ENCODE results near the gene SCYGR3. TPM values are rescaled to one million over a fixed set of nuclear protein-coding genes. Genes with fewer than 3 reads are reported as not detected.

SCYGR3 gene
- total RNA-seq, 2 experiments from 2014 or later: not detected

GRCh38 chr2:227632827-227633226 lies 18.2 kb upstream of the SCYGR3 start:
- ChIA-PET POLR2A (no interaction called here), CTCF (interaction anchor here (0.9 to 1.4 kb wide), 2 partner anchors 25 to 230 kb away, joined by 3 read pairs; no protein-coding TSS in a partner anchor)
- H3K4me3 Mint-ChIP-seq: no peak overlapping the region
- peaks cover 10% of the 10 kb centered on the region for H3K27me3 Mint-ChIP-seq
- no peak for TF ChIP-seq CTCF (IDR thresholded peaks at IDR 0.05)
- intact Hi-C loops (cut with micrococcal nuclease): no loop called here
- no peak for DNase-seq
- H3K27ac Mint-ChIP-seq: no peak overlapping the region
- H3K36me3 Mint-ChIP-seq (ENCODE audit: low read depth): no peaks in the 10 kb centered on the region
- no peak for ATAC-seq
- no peaks in the 10 kb centered on the region for H3K9me3 Mint-ChIP-seq
- H3K4me1 Mint-ChIP-seq (ENCODE audit: low read depth): no peaks in the 10 kb centered on the region

- Mint-ChIP-seq H3K4me1 (ENCODE audit: low read depth) (no peaks in the 10 kb centered on the region), H3K27ac (no peak overlapping the region), H3K4me3 (no peak overlapping the region), H3K36me3 (ENCODE audit: low read depth) (no peaks in the 10 kb centered on the region), H3K9me3 (no peaks in the 10 kb centered on the region), H3K27me3 (peaks cover 15% of the 10 kb centered on the region)
- intact Hi-C loops (cut with micrococcal nuclease): no loop called here
- DNase-seq (no peak), ATAC-seq (no peak)
- TF ChIP-seq CTCF (IDR thresholded peaks at IDR 0.05): no peak
- ChIA-PET POLR2A (interaction anchor here (0.8 kb wide), 1 partner anchor 435 kb away, joined by 3 read pairs; no protein-coding TSS in a partner anchor), CTCF (interaction anchor here (1.3 kb wide), 1 partner anchor 255 kb away, joined by 3 read pairs; no protein-coding TSS in a partner anchor)
Observed at GRCh38 chr2:227630322-227630721, 15.7 kb upstream of the SCYGR3 start.

- DNase-seq: no peak
- ChIA-PET CTCF (interaction anchor here (1.9 kb wide), 1 partner anchor 8 kb away, joined by 4 read pairs; no protein-coding TSS in a partner anchor), POLR2A (interaction anchor here (0.8 kb wide), 1 partner anchor 434 kb away, joined by 3 read pairs; no protein-coding TSS in a partner anchor)
- Mint-ChIP-seq H3K9me3 (no peaks in the 10 kb centered on the region), H3K36me3 (ENCODE audit: low read depth) (no peaks in the 10 kb centered on the region), H3K4me1 (ENCODE audit: low read depth) (no peaks in the 10 kb centered on the region), H3K4me3 (no peak overlapping the region), H3K27ac (no peak overlapping the region), H3K27me3 (peaks cover 17% of the 10 kb centered on the region)
- no peak for TF ChIP-seq CTCF (IDR thresholded peaks at IDR 0.05)
- ATAC-seq: no peak
- intact Hi-C loops (cut with micrococcal nuclease): no loop called here
Observed at GRCh38 chr2:227629435-227629834, 14.8 kb upstream of the SCYGR3 start.

GRCh38 chr2:227627769-227628168 lies 13.1 kb upstream of the SCYGR3 start:
- peak; percentile 18 for DNase-seq
- Mint-ChIP-seq H3K4me3 (no peak overlapping the region), H3K4me1 (ENCODE audit: low read depth) (no peaks in the 10 kb centered on the region), H3K36me3 (ENCODE audit: low read depth) (no peaks in the 10 kb centered on the region), H3K27ac (no peak overlapping the region), H3K9me3 (no peaks in the 10 kb centered on the region), H3K27me3 (peaks cover 19% of the 10 kb centered on the region)
- POLR2A ChIA-PET: no interaction called here
- peak; percentile 55 for ATAC-seq
- CTCF ChIA-PET: interaction anchor here (1.5 to 1.9 kb wide), 2 partner anchors 10 to 30 kb away, joined by 4 to 5 read pairs; no protein-coding TSS in a partner anchor
- intact Hi-C loops (cut with micrococcal nuclease): no loop called here
- TF ChIP-seq CTCF (IDR thresholded peaks at IDR 0.05): no peak

GRCh38 chr2:227626580-227627151 lies 12.0 kb upstream of the SCYGR3 start:
- POLR2A ChIA-PET: no interaction called here
- no peak for TF ChIP-seq CTCF (IDR thresholded peaks at IDR 0.05)
- Mint-ChIP-seq H3K4me3 (no peak overlapping the region), H3K4me1 (ENCODE audit: low read depth) (no peaks in the 10 kb centered on the region), H3K27me3 (peaks cover 18% of the 10 kb centered on the region), H3K36me3 (ENCODE audit: low read depth) (no peaks in the 10 kb centered on the region), H3K9me3 (no peaks in the 10 kb centered on the region), H3K27ac (no peak overlapping the region)
- no peak for DNase-seq
- no peak for ATAC-seq
- CTCF ChIA-PET: no interaction called here
- intact Hi-C loops (cut with micrococcal nuclease): no loop called here
